H1 (cell line): Measurements from ENCODE around the gene KIF3B.

ENCODE experiments used
- BACH1 ChIP-seq: IDR thresholded peaks from 2 replicates; pipeline ENCODE4 v1.6.1; 2012; ENCODE audit warnings: low read length, improper control_type of control experiment
- CBX5 ChIP-seq: fragments of 300-800, 300-1000 bp; sonication (generic); IDR thresholded peaks from 2 replicates; pipeline ENCODE4 v1.7.1; 2016; ENCODE audit warnings: antibody characterized with exemption, low read length, low read depth
- JUN ChIP-seq: IDR thresholded peaks from 2 replicates; pipeline ENCODE4 v1.6.1; 2011; ENCODE audit warnings: low read depth, mild to moderate bottlenecking, improper control_type of control experiment, low read length
- RBBP5 ChIP-seq: IDR thresholded peaks from 2 replicates; pipeline ENCODE4 v1.7.1; 2012; ENCODE audit warnings: low read depth, mild to moderate bottlenecking, inconsistent platforms, low read length, moderate library complexity, borderline replicate concordance
- RXRA ChIP-seq: IDR thresholded peaks from 2 replicates; pipeline ENCODE4 v1.6.1; 2011; ENCODE audit warnings: low read depth, mild to moderate bottlenecking, low read length, moderate library complexity; ENCODE audit not compliant: insufficient read depth
- TCF12 ChIP-seq: IDR thresholded peaks from 2 replicates; pipeline ENCODE4 v1.6.1; 2011; ENCODE audit warnings: low read depth, mild to moderate bottlenecking, low read length
- TEAD4 ChIP-seq: IDR thresholded peaks from 2 replicates; pipeline ENCODE4 v1.6.1; 2012; ENCODE audit warnings: low read depth, low read length, inconsistent platforms, mixed read lengths
- YY1 ChIP-seq: IDR thresholded peaks from 2 replicates; pipeline ENCODE4 v1.6.1; 2011; ENCODE audit warnings: low read depth, mild to moderate bottlenecking, low read length
- TF ChIP-seq, protein P1 (sequence below), 3 experiments: IDR thresholded peaks; 1 replicate in 2 of 3; 2 replicates in 1 of 3; pipeline versions ENCODE4 v1.5.1 to v1.6.1; 2011; ENCODE audit warnings: low read length in 3 of 3, mild to moderate bottlenecking in 3 of 3, inconsistent platforms in 2 of 3, low read depth in 1 of 3, moderate library complexity in 1 of 3; ENCODE audit not compliant: insufficient read depth in 1 of 3; ENCODE audit errors: control extremely low read depth in 1 of 3
- TF ChIP-seq, protein P2 (sequence below): IDR thresholded peaks from 2 replicates; pipeline ENCODE4 v1.6.1; 2011; ENCODE audit warnings: low read length, improper control_type of control experiment

GRCh38 chr20:32249030-32249738 is 28.3 kb upstream of the KIF3B start:
- TF ChIP-seq, protein P1, sequence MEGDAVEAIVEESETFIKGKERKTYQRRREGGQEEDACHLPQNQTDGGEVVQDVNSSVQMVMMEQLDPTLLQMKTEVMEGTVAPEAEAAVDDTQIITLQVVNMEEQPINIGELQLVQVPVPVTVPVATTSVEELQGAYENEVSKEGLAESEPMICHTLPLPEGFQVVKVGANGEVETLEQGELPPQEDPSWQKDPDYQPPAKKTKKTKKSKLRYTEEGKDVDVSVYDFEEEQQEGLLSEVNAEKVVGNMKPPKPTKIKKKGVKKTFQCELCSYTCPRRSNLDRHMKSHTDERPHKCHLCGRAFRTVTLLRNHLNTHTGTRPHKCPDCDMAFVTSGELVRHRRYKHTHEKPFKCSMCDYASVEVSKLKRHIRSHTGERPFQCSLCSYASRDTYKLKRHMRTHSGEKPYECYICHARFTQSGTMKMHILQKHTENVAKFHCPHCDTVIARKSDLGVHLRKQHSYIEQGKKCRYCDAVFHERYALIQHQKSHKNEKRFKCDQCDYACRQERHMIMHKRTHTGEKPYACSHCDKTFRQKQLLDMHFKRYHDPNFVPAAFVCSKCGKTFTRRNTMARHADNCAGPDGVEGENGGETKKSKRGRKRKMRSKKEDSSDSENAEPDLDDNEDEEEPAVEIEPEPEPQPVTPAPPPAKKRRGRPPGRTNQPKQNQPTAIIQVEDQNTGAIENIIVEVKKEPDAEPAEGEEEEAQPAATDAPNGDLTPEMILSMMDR (IDR thresholded peaks at IDR 0.05; ENCODE audit: control extremely low read depth in 1 of 3, insufficient read depth in 1 of 3, low read depth in 1 of 3, low read length in 3 of 3): no peak
- TF ChIP-seq, protein P2, sequence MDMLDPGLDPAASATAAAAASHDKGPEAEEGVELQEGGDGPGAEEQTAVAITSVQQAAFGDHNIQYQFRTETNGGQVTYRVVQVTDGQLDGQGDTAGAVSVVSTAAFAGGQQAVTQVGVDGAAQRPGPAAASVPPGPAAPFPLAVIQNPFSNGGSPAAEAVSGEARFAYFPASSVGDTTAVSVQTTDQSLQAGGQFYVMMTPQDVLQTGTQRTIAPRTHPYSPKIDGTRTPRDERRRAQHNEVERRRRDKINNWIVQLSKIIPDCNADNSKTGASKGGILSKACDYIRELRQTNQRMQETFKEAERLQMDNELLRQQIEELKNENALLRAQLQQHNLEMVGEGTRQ: no peak
- TF ChIP-seq RXRA (no peak), RBBP5 (no peak), YY1 (no peak), TEAD4 (no peak), TCF12 (no peak), JUN (no peak), CBX5 (no peak), BACH1 (no peak)
